GM12872 (cell line): ENCODE measurements around the gene KCTD11.

Source experiments
- CTCF ChIP-seq: IDR thresholded peaks from 3 replicates; pipeline ENCODE4 v1.5.1; 2011; ENCODE audit warnings: low read depth, mild to moderate bottlenecking, low read length, moderate library complexity; ENCODE audit not compliant: insufficient read depth

The KCTD11 gene

GRCh38 chr17:7311110-7311705 is 40.8 kb upstream of the KCTD11 start:
- no peak for TF ChIP-seq CTCF

GRCh38 chr17:7312432-7313087 is 39.4 kb upstream of the KCTD11 start:
- TF ChIP-seq CTCF: no peak

GRCh38 chr17:7313088-7313889 is 38.7 kb upstream of the KCTD11 start:
- TF ChIP-seq CTCF: peak; percentile 35; the same call in 2 of the 3 replicates

GRCh38 chr17:7313890-7314718 is 37.9 kb upstream of the KCTD11 start:
- TF ChIP-seq CTCF: no peak

- no peak for TF ChIP-seq CTCF
These were observed 37.0 kb upstream of the KCTD11 start, which contains the start of gene GPS2 for GRCh38 chr17:7314719-7315569. TSS of gene GPS2 (minus strand) at chr17:7315360. CDS start at chr17:7315052, 308 bp downstream.

- TF ChIP-seq CTCF: no peak
These were observed 36.3 kb upstream of the KCTD11 start for GRCh38 chr17:7315570-7316235.
